Daoy (cell line): ENCODE data around the gene FGF14. TPM values are rescaled to one million over a fixed set of nuclear protein-coding genes. Genes with fewer than 3 reads are reported as not detected.

Experiments used
- DNase-seq: peaks from one replicate; pipeline ENCODE4 v3.0.0-alpha.2; 2015; ENCODE audit warnings: low read depth
- total RNA-seq: library from RNA; depleted of rRNA; stranded (reverse); fragments of >200 nt; shearing (Covaris generic); gene quantifications from 2 replicates; pipeline ENCODE4 v1.2.3, GENCODE V29; 2014

FGF14 gene
- total RNA-seq, 1 experiment from 2014 or later = 0.06 TPM

DNA sequence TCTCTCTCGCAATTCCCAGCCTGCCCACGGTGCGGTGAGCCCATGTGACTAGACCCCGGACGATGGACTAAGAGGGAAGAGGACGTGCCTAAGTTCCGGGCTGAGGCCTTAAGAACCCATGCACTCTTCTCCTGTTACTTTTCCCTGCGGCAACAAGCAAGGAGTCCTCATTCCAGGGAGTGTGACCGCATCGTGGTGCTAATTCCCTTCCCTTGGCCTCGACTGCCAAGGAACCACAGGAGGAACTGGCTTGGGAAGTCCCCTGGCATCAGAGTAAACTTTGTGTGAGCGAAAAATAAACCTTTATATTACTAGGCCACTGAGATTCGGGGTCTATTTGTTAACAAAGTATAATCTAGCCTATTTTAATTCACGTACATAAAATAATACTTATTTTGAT lies 34.0 kb downstream of the FGF14 start:
- DNase-seq = no peak

DNA sequence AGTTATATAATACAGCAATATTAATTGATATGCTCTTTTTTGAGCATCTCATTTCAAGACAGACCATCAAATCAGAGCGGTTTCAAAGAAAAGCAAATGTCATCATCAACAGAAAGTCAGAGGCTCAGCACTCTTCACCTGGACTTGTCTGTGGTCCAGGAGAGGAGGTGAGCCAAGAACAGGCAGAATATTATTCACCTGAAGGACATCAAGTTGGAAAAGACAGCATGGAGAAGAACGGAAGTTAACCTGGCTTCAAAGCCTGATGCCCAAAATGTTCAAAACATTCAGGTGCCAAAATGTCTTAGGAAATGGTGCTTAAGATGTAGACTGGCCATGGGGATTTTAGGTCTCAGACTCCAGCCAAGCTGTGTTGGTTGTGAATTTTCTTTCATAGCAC lies 40.7 kb downstream of the FGF14 start:
- no peak for DNase-seq

DNA sequence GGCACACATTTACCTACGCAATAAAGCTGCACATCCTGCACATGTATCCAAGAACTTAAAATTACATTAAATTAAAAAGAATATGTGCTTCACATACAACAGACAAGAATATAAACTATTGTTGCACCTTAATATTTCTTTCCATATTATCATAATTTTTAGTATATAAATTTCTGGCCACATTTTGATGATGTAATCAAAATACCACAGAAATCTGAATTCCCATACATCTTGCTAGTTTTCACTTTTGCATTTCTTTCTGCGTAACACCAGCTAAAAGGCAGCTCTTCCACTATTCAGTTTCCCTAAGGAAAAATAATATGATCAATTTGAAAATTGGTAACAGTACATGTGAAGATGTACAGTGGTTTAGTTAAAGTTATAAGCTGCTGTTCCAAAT lies 42.6 kb downstream of the FGF14 start:
- no peak for DNase-seq

DNA sequence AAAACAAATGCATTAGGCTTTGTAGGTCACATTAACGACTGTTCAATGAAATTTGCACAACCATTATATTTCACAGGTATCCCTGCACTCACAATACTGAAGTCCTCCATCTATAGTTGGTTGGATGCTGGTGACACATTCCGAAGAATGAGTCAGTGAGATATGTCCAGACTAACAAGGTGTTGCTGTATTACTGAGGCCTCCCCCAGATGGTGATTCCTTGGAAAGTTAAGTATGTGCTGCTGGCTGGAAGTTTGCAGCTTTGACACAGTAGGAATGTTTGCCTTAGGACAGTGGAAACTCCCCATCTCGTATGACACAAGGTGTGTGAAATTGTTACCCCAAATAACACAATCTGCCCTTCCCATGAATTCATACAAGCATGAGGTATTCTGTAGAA lies 46.6 kb downstream of the FGF14 start:
- no peak for DNase-seq

DNA sequence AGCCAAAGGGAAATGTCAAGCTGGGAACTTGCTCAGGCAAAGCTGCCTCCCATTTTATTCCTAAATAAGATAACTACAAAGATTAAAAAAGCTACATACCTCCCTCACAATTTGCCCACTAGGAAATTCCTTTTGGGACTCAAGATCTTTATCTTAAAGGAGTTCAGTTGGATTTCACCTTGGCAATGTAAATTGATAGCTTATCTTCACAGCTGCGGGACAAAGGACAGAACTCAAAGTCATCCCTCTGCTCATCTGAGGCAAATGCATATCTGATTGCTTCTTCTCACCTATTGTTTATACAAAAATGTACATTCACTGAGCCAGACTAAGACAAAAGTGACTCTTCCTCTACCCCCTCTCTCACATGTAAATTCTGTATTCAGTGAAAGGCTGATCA lies 47.8 kb downstream of the FGF14 start:
- no peak for DNase-seq

DNA sequence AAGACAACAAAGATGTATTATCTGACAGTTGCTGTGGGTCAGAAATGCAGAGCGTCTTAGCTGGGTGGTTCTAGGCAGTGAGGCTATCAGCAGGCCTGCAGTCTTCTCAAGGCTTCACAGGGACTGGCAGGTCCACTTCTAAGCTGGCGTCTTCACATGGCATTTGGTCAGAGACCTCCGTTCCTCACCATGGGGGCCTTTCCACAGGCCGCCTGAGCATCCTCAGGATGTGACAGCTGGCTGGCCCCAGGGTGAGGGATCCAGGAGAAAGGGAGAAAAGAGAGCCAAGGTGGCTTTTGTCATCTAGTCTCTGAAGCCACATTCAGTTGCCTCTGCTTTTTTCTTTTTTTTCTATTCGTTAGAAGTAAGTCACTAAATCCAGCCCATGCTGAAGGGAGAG lies 50.3 kb downstream of the FGF14 start:
- no peak for DNase-seq

DNA sequence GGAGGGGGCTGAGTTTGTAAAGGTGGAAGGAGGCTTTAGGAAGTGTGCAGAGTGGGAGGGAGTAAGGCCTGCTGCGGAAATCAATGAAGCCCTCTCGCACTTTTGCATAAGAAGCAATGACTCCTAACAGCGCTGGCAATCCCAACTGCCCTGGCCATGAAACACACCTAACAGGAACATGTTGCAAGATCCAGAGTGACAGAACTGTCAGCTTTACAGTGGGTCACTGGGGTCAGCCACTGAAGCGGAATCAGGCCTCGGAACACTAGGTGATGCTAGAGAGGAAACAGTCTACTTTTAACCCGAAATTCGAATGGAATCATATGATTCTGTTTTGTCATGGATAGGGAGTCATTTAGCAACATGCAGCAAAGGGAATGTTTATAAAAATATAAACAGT lies 54.4 kb downstream of the FGF14 start:
- DNase-seq = no peak

DNA sequence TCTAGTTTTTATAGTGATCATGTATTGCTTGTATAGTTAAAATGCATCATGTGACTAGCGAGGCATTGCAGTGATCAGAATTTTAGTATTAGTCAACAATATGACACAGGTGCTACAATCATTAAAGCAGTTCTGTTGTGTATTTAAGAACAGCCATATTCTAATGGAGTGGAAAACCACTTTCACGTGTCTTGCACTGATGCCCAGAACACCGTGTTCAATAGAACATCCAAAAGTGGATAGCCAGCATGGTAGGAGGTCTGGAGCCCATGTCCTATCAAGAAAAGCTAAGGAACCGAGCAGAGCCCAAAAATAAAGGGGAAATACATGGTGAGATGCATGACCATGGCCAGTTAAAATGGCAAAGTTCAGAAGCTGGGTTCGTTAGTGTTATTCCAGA lies 55.1 kb downstream of the FGF14 start:
- no peak for DNase-seq

DNA sequence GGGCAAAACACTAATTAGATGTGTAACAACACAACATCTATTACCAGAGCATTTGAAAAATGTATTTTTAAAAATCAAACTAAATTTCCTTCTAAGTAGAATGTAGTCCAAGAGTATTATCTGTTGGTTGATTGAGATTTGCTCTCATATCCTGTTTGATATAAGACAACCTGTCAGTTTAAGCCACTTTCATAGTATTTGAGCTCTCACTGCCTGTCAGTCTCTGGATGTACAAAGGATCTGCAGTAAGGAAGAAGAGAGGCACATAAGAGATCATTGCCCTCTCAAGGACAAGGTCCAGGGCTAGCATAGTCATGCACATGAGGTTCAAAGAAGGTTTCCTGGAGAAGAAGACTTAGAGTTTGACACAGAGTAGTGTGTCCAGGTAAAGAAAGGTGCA lies 57.4 kb downstream of the FGF14 start:
- DNase-seq = no peak

DNA sequence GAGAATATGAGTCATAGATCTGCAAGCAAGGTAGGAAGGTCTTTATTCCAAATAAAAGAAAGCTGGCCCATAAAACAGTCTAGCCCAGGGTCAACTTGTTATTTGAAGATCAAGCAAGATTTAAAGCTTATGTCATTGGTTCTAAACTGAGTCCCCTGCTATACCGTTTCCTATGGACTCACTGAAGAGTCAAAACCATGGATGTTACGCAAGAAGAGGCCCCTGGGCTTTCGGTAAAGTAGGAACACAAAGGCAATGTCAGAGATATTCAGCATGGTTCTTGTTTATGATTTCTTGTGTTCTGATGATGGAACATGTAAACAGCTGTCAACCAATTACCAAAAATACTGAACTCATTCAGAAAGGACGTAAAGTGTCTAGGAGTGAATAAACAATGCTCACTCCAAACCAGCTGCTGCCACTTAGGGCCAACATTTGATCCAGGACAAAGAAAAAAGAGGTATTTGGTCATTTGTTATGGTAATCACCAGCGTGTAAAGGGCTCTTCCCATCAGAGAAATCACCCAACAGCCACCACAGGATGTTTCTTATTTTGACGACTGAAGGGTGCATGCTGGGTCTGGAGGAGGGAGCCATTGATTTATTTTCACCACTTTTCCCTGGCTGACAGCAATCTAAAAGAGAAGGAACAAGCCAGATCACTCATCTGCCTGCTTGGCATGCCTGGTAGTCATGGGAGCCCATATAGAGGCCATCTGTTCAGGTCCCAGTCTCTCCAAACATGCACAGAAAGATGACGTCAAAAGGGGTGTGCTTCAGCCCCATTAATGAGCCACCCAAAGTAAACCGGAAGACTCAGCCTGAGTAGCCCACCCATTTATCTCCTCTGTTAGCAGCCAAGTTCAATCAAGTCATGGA lies 68.3 kb downstream of the FGF14 start:
- no peak for DNase-seq

DNA sequence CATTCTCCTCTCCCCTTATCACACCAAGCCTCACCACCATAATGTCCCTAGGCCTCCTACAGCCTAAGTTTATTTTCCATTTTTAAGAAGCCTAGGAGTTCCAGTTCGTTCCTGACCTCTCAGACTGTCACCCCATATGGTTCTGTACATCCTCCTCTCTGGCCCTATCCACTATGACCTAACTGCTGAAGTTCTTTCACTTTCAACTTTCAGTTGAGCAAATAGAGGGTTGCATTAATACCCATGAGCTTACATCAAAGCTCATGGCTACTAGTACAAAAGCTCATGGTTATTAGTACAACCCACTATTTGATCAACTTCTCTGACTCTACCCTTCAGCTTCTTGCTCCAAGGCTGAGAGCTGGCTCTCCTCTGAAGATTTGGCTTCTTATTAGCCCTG lies 72.9 kb downstream of the FGF14 start:
- no peak for DNase-seq

DNA sequence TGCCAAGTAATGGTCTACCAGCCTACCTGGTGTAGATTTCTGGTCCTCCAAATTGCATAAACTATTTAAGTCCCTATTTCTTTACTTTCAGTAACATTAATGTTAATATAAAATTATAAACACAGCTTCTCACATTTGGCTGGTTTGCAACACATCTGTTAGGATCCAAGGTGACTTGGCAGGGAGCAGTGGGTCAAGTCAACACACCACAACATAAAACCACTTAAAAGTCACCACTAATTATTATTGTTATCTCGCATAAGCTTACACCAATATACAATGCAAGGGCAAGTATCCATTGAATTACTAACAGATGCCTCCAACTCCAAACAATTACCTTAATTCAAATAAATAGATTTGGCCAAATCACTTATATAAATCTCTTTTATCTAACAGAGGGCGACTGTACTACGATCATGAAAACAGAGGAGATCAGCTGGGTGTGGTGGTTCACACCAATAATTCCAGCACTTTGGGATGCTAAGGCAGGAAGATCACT lies 74.7 kb downstream of the FGF14 start:
- DNase-seq = no peak

DNA sequence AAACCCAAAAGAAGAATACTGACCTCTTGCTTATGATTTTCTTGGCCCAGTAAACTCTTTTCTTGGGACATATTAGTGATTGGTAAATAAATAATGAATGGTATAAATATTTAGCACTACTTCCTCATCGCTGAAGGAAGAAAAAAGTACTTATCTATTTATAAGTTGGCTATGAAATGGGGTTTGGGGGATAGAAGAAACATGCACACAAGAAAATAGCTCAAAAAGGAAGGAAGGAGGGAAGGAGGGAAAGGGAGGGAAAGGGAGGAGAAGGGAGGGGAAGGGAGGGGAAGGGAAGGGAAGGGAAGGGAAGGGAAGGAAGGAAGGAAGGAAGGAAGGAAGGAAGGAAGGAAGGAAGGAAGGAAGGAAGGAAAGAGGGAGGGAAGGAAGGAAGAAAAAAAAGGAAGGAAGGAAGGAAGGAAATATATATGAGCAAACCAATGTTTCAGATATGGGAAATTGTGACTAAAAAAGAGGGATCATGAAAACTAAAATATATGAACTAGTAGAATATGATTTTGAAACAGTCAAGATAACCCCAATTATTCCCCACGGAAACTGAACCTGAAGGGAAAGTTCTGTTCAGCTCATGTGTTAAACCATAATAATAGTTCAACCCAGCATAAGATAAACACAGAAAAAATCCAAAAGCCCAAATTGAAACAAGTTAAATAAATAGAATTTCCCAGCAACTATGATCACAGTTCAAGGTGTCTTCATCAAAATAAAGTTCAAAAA lies 75.3 kb downstream of the FGF14 start:
- DNase-seq = no peak

DNA sequence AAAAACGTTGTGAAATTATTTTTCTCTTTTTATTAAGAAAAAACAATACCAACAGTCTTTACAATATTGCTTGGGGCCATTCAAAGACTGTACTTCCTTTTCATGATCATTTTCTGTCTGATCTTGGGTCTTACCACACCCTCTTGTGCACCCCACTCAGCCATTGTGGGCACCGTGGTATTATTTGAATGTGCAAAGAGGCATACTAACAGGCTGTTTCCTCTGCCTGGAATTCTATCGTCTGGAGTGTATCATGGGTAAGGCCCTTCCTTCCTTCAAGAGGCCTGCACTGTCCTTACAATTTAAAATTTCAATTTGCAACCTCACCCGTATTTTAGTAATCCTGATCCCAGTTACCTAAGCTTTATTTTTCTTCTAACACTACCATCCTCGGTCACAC lies 76.5 kb downstream of the FGF14 start:
- DNase-seq = no peak

DNA sequence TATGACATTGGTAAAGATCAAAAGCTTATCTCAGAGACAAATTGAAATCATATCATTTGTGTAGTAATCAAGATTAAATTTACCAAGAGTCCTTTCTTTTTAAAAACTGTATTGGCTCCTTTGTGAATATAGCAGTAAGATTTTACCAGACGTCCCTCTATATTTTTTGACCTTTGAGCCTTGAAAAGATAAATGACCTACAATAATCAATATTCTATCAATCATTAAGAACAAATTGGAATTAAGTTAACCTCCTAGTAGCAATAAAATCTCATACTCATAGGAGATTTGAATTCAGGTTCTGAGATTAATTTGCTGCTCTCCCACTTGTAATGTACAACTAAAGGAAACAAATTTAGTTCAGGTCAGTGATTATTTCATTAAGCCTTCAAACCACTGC lies 78.3 kb downstream of the FGF14 start:
- no peak for DNase-seq

DNA sequence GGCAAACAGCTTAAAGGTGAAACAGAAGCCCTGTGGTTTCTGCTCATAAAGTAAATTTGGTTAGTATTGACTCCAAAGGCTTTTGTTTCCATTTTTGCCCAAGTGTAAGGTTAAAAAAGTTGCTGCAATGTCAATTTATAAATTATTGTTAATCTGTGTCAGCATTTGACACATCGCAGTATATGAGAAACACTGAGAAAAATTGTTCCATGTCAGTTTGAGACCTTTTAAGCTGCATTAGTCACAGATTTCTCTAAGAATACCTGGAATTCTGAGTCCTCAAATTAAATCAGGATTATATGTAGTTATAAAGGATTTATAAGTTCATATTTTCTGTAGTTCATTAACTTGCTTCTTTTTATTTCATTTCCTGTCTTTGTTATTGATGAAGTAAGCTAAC lies 78.8 kb downstream of the FGF14 start:
- no peak for DNase-seq

DNA sequence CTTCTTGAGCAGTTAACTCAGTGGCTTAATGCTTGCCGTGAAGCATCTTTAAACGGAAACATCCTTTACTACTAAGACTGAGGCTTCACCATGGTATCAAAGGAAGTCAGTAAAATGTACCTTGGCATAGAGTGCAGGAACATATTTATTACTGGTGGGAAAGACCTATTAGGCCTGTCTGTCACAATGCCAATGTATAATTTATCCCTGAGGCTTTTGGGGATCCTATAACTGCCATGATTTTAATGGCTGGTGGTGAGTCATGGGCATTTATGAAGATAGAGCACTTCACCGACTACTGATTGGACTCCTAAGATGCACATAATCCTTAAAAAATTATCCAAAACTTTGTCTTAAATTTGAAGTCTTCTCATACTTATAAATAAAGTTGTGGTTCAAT lies 79.6 kb downstream of the FGF14 start:
- DNase-seq = no peak

DNA sequence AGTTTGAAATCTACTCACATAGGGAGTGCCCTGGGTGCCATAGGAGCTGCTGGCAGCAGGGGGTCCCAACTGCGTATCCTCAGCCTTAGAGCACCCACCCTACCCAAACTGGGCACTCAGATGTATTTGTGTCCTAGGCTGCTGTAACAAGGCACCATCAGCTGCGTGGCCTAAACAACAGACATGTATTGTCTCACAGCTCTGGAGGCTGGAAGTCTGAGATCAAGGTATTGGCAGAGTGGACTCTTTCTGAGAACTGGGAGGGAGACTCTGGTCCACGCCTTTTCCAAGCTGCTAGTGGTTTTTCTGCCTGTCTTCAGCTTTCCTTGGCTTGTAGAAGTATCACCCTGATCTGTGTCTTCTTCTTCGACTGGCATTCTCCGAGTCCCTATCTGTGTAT lies 83.6 kb downstream of the FGF14 start:
- no peak for DNase-seq

DNA sequence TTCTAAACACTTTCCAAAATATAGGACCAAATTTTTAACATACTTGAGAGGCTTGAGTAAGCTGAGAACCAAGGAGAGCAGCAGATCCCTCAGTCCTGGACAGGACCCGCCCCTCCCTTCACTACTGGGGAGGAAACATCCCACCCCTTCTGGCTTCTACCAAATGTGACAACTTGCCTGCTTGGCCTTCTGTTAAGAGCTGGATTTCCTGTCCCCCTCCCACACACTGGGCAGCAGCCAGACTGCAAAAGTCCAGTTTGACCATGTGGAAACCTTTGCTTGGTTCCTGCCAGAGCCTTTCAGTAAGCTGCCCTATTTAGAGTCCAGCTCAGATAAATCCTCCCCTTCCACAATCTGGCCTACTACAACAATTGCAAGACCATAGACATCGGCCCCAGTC lies 84.3 kb downstream of the FGF14 start:
- no peak for DNase-seq

DNA sequence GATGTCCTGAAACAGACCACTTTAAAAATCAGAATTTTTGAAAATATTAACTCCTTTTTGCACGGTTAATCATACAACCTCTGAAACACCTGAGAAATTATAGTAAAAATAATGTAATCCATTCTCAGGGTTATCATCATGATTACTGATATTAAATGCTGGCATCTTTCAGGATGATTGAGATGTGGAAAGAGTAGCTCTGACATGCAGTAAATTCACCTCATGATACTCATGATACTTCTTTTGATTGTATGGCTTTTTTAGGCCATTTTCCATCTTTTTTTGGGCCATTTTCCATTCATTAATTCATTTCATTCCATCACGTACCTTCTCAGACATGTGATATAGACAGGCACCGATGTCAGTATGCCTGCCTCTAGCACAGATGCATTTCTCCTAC lies 85.1 kb downstream of the FGF14 start:
- no peak for DNase-seq

DNA sequence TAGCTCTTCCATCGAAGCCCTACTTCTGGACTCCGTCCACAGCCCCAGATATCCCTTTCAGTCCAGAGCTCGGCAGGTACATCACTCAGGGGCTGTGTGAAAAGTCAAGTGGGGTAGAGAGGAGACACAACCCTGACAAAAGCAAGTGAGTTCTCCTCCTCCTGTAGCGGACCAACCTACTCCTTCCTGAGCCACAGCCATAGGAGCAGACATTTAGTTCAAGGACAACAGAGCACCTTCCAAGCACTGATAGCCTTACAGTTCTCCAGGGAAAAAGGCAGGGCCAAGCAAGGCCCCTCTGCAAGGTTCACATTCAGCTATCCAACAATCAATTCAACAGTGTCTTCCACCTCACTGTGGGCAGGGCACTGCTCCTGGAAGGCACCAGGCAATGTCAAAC lies 89.0 kb downstream of the FGF14 start:
- DNase-seq = no peak

DNA sequence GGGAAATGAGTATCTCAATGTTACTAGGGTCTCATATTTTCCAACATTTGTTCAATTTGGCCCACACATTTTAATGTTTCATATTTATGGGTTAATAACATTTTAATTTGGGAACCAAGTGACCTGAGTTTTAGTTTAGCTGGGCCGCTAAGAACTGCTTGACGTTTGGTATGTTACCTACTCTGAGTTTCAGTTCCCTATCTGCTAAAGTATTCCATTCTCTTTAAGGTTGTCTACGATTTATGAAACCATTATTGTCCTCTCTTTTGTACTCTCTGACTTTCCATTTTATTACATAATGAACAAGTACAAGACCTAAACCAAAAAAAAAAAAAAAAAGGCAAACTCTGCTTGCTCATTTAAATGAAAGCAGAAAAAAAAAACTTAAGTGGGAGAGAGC lies 89.9 kb downstream of the FGF14 start:
- DNase-seq = no peak

DNA sequence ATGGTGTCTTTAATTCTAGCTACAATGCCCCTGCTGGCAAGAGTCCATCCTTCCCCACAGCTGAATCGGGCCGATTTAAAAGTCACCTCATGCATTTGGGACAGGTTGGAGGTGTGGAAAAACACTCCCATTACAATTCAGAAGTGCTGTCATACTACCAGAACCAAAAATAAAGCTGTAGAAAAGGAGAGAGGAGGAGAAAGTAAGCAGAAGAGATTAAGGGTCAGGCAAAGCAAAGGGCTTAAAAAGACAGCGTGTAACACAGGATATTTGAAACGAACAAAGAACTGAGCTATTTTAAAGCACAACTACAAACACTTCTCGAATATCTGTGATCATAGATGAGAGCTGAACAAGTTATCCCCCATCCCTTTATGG lies 90.4 kb downstream of the FGF14 start:
- no peak for DNase-seq
